Liver (tissue), 3 donors: ENCODE measurements around the gene RAB11A.

Experiments
- HNF4A ChIP-seq, 2 donors: conservative IDR thresholded peaks; 2 replicates each; pipeline ENCODE4 v1.6.1; 2016; ENCODE audit warnings: antibody characterized with exemption in 2 of 2, mild to moderate bottlenecking in 2 of 2
- JUND ChIP-seq, 2 donors: IDR thresholded peaks; 2 replicates each; pipeline ENCODE4 v1.6.1; 2016; ENCODE audit warnings: antibody characterized with exemption in 2 of 2
- RAD21 ChIP-seq, 2 donors: IDR thresholded peaks; 2 replicates each; pipeline ENCODE4 v1.6.1; 2016; ENCODE audit warnings: antibody characterized with exemption in 2 of 2, mild to moderate bottlenecking in 2 of 2
- TAF1 ChIP-seq: conservative IDR thresholded peaks from 2 replicates; pipeline ENCODE4 v1.6.1; 2016; ENCODE audit warnings: antibody characterized with exemption, mild to moderate bottlenecking
- TF ChIP-seq, protein P1 (sequence below): fragments of 150-350 bp; IDR thresholded peaks from 2 replicates; pipeline ENCODE4 v1.5.1; 2017; ENCODE audit warnings: improper control_type of control experiment, low read depth, low read length; ENCODE audit not compliant: missing input control
- TF ChIP-seq, protein P2 (sequence below): IDR thresholded peaks from 2 replicates; pipeline ENCODE4 v1.6.1; 2016; ENCODE audit warnings: antibody characterized with exemption
- donor health status: healthy.
- donor health status: healthy.

DNA sequence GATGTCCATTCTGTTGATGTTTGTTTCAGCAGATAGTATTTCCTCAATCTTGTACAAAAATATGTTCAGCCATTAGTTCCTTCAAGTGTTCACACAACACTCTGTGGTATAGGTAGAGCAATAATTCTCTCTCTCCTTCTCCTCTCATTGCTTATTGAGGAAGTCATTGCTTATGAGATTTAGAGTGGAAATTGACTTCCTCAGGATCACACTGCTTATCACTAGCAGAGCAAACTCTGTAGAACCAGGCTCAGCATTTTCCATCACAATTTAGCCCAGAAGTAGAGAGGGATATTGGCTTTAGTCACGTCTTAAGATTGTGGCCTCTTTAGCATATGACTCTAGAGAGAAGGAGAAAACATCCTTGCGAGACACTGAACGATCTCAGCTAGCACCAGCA, 31.2 kb downstream of the RAB11A start:
- TF ChIP-seq, protein P1, sequence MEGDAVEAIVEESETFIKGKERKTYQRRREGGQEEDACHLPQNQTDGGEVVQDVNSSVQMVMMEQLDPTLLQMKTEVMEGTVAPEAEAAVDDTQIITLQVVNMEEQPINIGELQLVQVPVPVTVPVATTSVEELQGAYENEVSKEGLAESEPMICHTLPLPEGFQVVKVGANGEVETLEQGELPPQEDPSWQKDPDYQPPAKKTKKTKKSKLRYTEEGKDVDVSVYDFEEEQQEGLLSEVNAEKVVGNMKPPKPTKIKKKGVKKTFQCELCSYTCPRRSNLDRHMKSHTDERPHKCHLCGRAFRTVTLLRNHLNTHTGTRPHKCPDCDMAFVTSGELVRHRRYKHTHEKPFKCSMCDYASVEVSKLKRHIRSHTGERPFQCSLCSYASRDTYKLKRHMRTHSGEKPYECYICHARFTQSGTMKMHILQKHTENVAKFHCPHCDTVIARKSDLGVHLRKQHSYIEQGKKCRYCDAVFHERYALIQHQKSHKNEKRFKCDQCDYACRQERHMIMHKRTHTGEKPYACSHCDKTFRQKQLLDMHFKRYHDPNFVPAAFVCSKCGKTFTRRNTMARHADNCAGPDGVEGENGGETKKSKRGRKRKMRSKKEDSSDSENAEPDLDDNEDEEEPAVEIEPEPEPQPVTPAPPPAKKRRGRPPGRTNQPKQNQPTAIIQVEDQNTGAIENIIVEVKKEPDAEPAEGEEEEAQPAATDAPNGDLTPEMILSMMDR, result no peak
- TF ChIP-seq TAF1 (no peak), HNF4A (conservative IDR thresholded peaks at IDR 0.05) (no peak), RAD21 (IDR thresholded peaks at IDR 0.05) (no peak), JUND (IDR thresholded peaks at IDR 0.05) (no peak)
- TF ChIP-seq, protein P2, sequence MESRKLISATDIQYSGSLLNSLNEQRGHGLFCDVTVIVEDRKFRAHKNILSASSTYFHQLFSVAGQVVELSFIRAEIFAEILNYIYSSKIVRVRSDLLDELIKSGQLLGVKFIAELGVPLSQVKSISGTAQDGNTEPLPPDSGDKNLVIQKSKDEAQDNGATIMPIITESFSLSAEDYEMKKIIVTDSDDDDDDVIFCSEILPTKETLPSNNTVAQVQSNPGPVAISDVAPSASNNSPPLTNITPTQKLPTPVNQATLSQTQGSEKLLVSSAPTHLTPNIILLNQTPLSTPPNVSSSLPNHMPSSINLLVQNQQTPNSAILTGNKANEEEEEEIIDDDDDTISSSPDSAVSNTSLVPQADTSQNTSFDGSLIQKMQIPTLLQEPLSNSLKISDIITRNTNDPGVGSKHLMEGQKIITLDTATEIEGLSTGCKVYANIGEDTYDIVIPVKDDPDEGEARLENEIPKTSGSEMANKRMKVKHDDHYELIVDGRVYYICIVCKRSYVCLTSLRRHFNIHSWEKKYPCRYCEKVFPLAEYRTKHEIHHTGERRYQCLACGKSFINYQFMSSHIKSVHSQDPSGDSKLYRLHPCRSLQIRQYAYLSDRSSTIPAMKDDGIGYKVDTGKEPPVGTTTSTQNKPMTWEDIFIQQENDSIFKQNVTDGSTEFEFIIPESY, result no peak
